SK-N-SH treated with all-trans-retinoic acid at 6 μM for 48 hours (cell line): ENCODE results near the gene C12orf42.
A peak's percentile ranks its signal among the peaks of the same experiment; 100 is the strongest.

Experiments
- ATAC-seq: fragments of 200-7000 bp; cut with Tn5 transposase; 3 replicates; pipeline ENCODE4 v1.9.1; 2020; ENCODE audit warnings: mild to moderate bottlenecking, moderate library complexity
- BACH2 ChIP-seq: fragments of 250-450 bp; sonication (Bioruptor Pico); IDR thresholded peaks from 2 replicates; pipeline ENCODE4 v1.9.0; 2021; ENCODE audit warnings: mild to moderate bottlenecking, borderline replicate concordance
- CREB5 ChIP-seq: fragments of 250-450 bp; sonication (Bioruptor Pico); IDR thresholded peaks from 2 replicates; pipeline ENCODE4 v1.5.1; 2020; ENCODE audit warnings: low read depth, mild to moderate bottlenecking, moderate library complexity
- CSDC2 ChIP-seq: fragments of 250-450 bp; sonication (Bioruptor Pico); IDR thresholded peaks from 2 replicates; pipeline ENCODE4 v1.5.0; 2020; ENCODE audit warnings: mild to moderate bottlenecking, moderate library complexity
- CSRNP3 ChIP-seq: fragments of 250-450 bp; sonication (Bioruptor Pico); IDR thresholded peaks from 2 replicates; pipeline ENCODE4 v1.5.1; 2021; ENCODE audit warnings: mild to moderate bottlenecking, moderate library complexity
- ESRRG ChIP-seq: fragments of 250-450 bp; sonication (Bioruptor Pico); IDR thresholded peaks from 2 replicates; pipeline ENCODE4 v1.6.1; 2021; ENCODE audit warnings: mild to moderate bottlenecking
- GLIS3 ChIP-seq: fragments of 250-450 bp; sonication (Bioruptor Pico); IDR thresholded peaks from 2 replicates; pipeline ENCODE4 v1.5.0; 2020; ENCODE audit warnings: mild to moderate bottlenecking, moderate library complexity
- ISL1 ChIP-seq: fragments of 250-450 bp; sonication (Bioruptor Pico); IDR thresholded peaks from 2 replicates; pipeline ENCODE4 v2.1.2; 2022; ENCODE audit warnings: mild to moderate bottlenecking, moderate library complexity
- OSR1 ChIP-seq: fragments of 250-450 bp; sonication (Bioruptor Pico); IDR thresholded peaks from 2 replicates; pipeline ENCODE4 v1.8.0; 2022; ENCODE audit warnings: moderate library complexity, mild to moderate bottlenecking, inconsistent platforms
- PATZ1 ChIP-seq: fragments of 250-450 bp; sonication (Bioruptor Pico); IDR thresholded peaks from 2 replicates; pipeline ENCODE4 v1.8.0; 2020; ENCODE audit warnings: mild to moderate bottlenecking, moderate library complexity, borderline replicate concordance
- POU6F1 ChIP-seq: fragments of 250-450 bp; sonication (Bioruptor Pico); IDR thresholded peaks from 2 replicates; pipeline ENCODE4 v1.8.0; 2021; ENCODE audit warnings: low read depth, mild to moderate bottlenecking, moderate library complexity, borderline replicate concordance
- RARB ChIP-seq: fragments of 250-450 bp; sonication (Bioruptor Pico); IDR thresholded peaks from 2 replicates; pipeline ENCODE4 v1.8.0; 2021; ENCODE audit warnings: mild to moderate bottlenecking, moderate library complexity
- SNAI2 ChIP-seq: fragments of 250-450 bp; sonication (Bioruptor Pico); IDR thresholded peaks from 2 replicates; pipeline ENCODE4 v1.5.0; 2020; ENCODE audit warnings: mild to moderate bottlenecking, moderate library complexity
- TCF4 ChIP-seq: fragments of 250-450 bp; sonication (Bioruptor Pico); IDR thresholded peaks from 2 replicates; pipeline ENCODE4 v1.8.0; 2021; ENCODE audit warnings: mild to moderate bottlenecking, moderate library complexity, borderline replicate concordance
- TOX ChIP-seq: fragments of 250-450 bp; sonication (Bioruptor Pico); IDR thresholded peaks from 2 replicates; pipeline ENCODE4 v1.8.0; 2021; ENCODE audit warnings: mild to moderate bottlenecking, moderate library complexity, borderline replicate concordance
- TSHZ2 ChIP-seq: fragments of 250-450 bp; sonication (Bioruptor Pico); IDR thresholded peaks from 2 replicates; pipeline ENCODE4 v1.5.0; 2020; ENCODE audit warnings: mild to moderate bottlenecking, moderate library complexity
- ZC3H10 ChIP-seq: fragments of 250-450 bp; sonication (Bioruptor Pico); IDR thresholded peaks from 2 replicates; pipeline ENCODE4 v1.5.1; 2021; ENCODE audit warnings: mild to moderate bottlenecking, moderate library complexity
- ZFP3 ChIP-seq: fragments of 250-450 bp; sonication (Bioruptor Pico); IDR thresholded peaks from 2 replicates; pipeline ENCODE4 v1.5.0; 2020; ENCODE audit warnings: mild to moderate bottlenecking, moderate library complexity
- ZNF565 ChIP-seq: fragments of 450-650 bp; formaldehyde crosslinking; conservative IDR thresholded peaks from 2 replicates; pipeline ENCODE4 v1.5.0; 2020; ENCODE audit warnings: low read depth, mild to moderate bottlenecking, moderate library complexity
- ZNF70 ChIP-seq: fragments of 450-650 bp; formaldehyde crosslinking; IDR thresholded peaks from 2 replicates; pipeline ENCODE4 v1.5.0; 2020; ENCODE audit warnings: mild to moderate bottlenecking, moderate library complexity
- ZNF8 ChIP-seq: fragments of 450-650 bp; formaldehyde crosslinking; IDR thresholded peaks from 2 replicates; pipeline ENCODE4 v1.5.0; 2020; ENCODE audit warnings: mild to moderate bottlenecking, moderate library complexity

The C12orf42 gene

GRCh38 chr12:103422746-103423515 is 72.8 kb downstream of the C12orf42 start (continued):
- TF ChIP-seq CREB5 (CRISPR knock-in tag): no peak
- no peak for TF ChIP-seq ZNF8 (CRISPR knock-in tag)
- TF ChIP-seq ZNF70 (CRISPR knock-in tag): no peak
- TF ChIP-seq TOX (CRISPR knock-in tag): no peak
- no peak for TF ChIP-seq BACH2 (CRISPR knock-in tag)
- TF ChIP-seq ZC3H10 (CRISPR knock-in tag): no peak
- peak; percentile 92 for TF ChIP-seq TSHZ2

GRCh38 chr12:103422328-103422727 is 73.4 kb downstream of the C12orf42 start:
- TF ChIP-seq BACH2 (CRISPR knock-in tag) (no peak), ZNF8 (CRISPR knock-in tag) (no peak), PATZ1 (CRISPR knock-in tag) (no peak), SNAI2 (CRISPR knock-in tag) (no peak), ZFP3 (CRISPR knock-in tag) (no peak), CREB5 (CRISPR knock-in tag) (no peak), RARB (CRISPR knock-in tag) (no peak), TOX (CRISPR knock-in tag) (no peak), POU6F1 (no peak), TCF4 (CRISPR knock-in tag) (no peak), CSDC2 (CRISPR knock-in tag) (no peak), ZNF565 (no peak), ISL1 (CRISPR knock-in tag) (no peak), CSRNP3 (CRISPR knock-in tag) (no peak), ESRRG (CRISPR knock-in tag) (no peak), GLIS3 (CRISPR knock-in tag) (no peak), OSR1 (CRISPR knock-in tag) (no peak), ZC3H10 (CRISPR knock-in tag) (no peak)
- no peak for ATAC-seq
